ENCODE data around the gene RAB28. TPM values are rescaled to one million over a fixed set of nuclear protein-coding genes. Genes with fewer than 3 reads are reported as not detected.

Gene RAB28
- total RNA-seq, 3 donors from 2014 or later (not counting 1 experiment from before 2014, with no cell fraction given) = 10.2 to 13.1 (median 12.9) TPM

- Histone ChIP-seq H3K27me3 (ENCODE audit: control insufficient read depth, insufficient read depth, low read length) (peaks cover 6% of the 10 kb centered on the region), H3K4me3 (ENCODE audit: low read length) (no peak overlapping the region), H3K9me3 (ENCODE audit: control insufficient read depth, insufficient read depth, low read length) (no peaks in the 10 kb centered on the region), H3K27ac (ENCODE audit: low read length) (no peak overlapping the region), H3K4me1 (ENCODE audit: control insufficient read depth, insufficient read depth, low read length) (no peaks in the 10 kb centered on the region), H3K36me3 (ENCODE audit: control insufficient read depth, insufficient read depth, low read length) (no peaks in the 10 kb centered on the region)
- ATAC-seq (no peak), DNase-seq (no peak)
- no peak overlapping the region for H3K4me3 Mint-ChIP-seq
- WGBS (ENCODE audit: insufficient coverage) = 97% methylated on average over 4 of the region's 5 CpGs
- no peak for TF ChIP-seq CTCF (IDR thresholded peaks at IDR 0.05)
- H3K4me1 Mint-ChIP-seq = no peaks in the 10 kb centered on the region
- intact Hi-C loops (cut with micrococcal nuclease) = no loop called here
- no peaks in the 10 kb centered on the region for H3K36me3 Mint-ChIP-seq
- H3K27ac Mint-ChIP-seq = no peak overlapping the region
- H3K9me3 Mint-ChIP-seq = no peaks in the 10 kb centered on the region
- H3K27me3 Mint-ChIP-seq (ENCODE audit: low read depth in 2 of 2) = peaks cover 28 to 67% of the 10 kb centered on the region in 2 donors
Observed at GRCh38 chr4:13504374-13504773, 20.2 kb upstream of the RAB28 start.

- Histone ChIP-seq H3K36me3 (ENCODE audit: control insufficient read depth, insufficient read depth, low read length) (no peaks in the 10 kb centered on the region), H3K4me1 (ENCODE audit: control insufficient read depth, insufficient read depth, low read length) (no peaks in the 10 kb centered on the region), H3K9me3 (ENCODE audit: control insufficient read depth, insufficient read depth, low read length) (no peaks in the 10 kb centered on the region), H3K27ac (ENCODE audit: low read length) (no peak overlapping the region), H3K4me3 (ENCODE audit: low read length) (no peak overlapping the region), H3K27me3 (ENCODE audit: control insufficient read depth, insufficient read depth, low read length) (peaks cover 16% of the 10 kb centered on the region)
- intact Hi-C loops (cut with micrococcal nuclease) = no loop called here
- H3K27ac Mint-ChIP-seq = no peak overlapping the region
- ATAC-seq (no peak), DNase-seq (no peak)
- H3K4me1 Mint-ChIP-seq = no peaks in the 10 kb centered on the region
- H3K27me3 Mint-ChIP-seq (ENCODE audit: low read depth in 2 of 2) = peaks cover 36 to 75% of the 10 kb centered on the region in 2 donors
- no peak for TF ChIP-seq CTCF (IDR thresholded peaks at IDR 0.05)
- no peaks in the 10 kb centered on the region for H3K36me3 Mint-ChIP-seq
- H3K4me3 Mint-ChIP-seq = no peak overlapping the region
- WGBS (ENCODE audit: insufficient coverage) = no CpG with 5 or more reads among the region's 1 CpG
- no peaks in the 10 kb centered on the region for H3K9me3 Mint-ChIP-seq
Observed at GRCh38 chr4:13498469-13498868, 14.3 kb upstream of the RAB28 start.

GRCh38 chr4:13496605-13497004, 12.5 kb upstream of the RAB28 start:
- H3K27ac Mint-ChIP-seq = no peak overlapping the region
- DNase-seq (no peak), ATAC-seq (no peak)
- no peak overlapping the region for H3K27ac ChIP-seq (ENCODE audit: low read length)
- no peaks in the 10 kb centered on the region for H3K36me3 ChIP-seq (ENCODE audit: control insufficient read depth, insufficient read depth, low read length)
- H3K4me3 ChIP-seq (ENCODE audit: low read length) = no peak overlapping the region
- intact Hi-C loops (cut with micrococcal nuclease) = no loop called here
- H3K27me3 Mint-ChIP-seq (ENCODE audit: low read depth in 2 of 2) = peaks cover 32 to 76% of the 10 kb centered on the region in 2 donors
- no peaks in the 10 kb centered on the region for H3K4me1 Mint-ChIP-seq
- H3K9me3 ChIP-seq (ENCODE audit: control insufficient read depth, insufficient read depth, low read length) = no peaks in the 10 kb centered on the region
- H3K27me3 ChIP-seq (ENCODE audit: control insufficient read depth, insufficient read depth, low read length) = peaks cover 16% of the 10 kb centered on the region
- no peaks in the 10 kb centered on the region for H3K36me3 Mint-ChIP-seq
- H3K9me3 Mint-ChIP-seq = no peaks in the 10 kb centered on the region
- TF ChIP-seq CTCF (IDR thresholded peaks at IDR 0.05) = no peak
- 83% methylated on average over 2 of the region's 2 CpGs for WGBS (ENCODE audit: insufficient coverage)
- no peaks in the 10 kb centered on the region for H3K4me1 ChIP-seq (ENCODE audit: control insufficient read depth, insufficient read depth, low read length)
- H3K4me3 Mint-ChIP-seq = no peak overlapping the region

- peaks cover 28 to 75% of the 10 kb centered on the region in 2 donors for H3K27me3 Mint-ChIP-seq (ENCODE audit: low read depth in 2 of 2)
- ATAC-seq = no peak
- WGBS (ENCODE audit: insufficient coverage) = no CpG with 5 or more reads among the region's 1 CpG
Observed at GRCh38 chr4:13495753-13496152, 11.6 kb upstream of the RAB28 start.

More at GRCh38 chr4:13495753-13496152, 11.6 kb upstream of the RAB28 start:
- no peaks in the 10 kb centered on the region for H3K9me3 Mint-ChIP-seq
- no peaks in the 10 kb centered on the region for H3K36me3 Mint-ChIP-seq
- no peak overlapping the region for H3K4me3 Mint-ChIP-seq
- DNase-seq = no peak
- H3K4me1 Mint-ChIP-seq = no peaks in the 10 kb centered on the region
- H3K27ac ChIP-seq (ENCODE audit: low read length) = no peak overlapping the region
- no peaks in the 10 kb centered on the region for H3K36me3 ChIP-seq (ENCODE audit: control insufficient read depth, insufficient read depth, low read length)
- intact Hi-C loops (cut with micrococcal nuclease) = no loop called here
- no peak for TF ChIP-seq CTCF (IDR thresholded peaks at IDR 0.05)
- H3K4me3 ChIP-seq (ENCODE audit: low read length) = no peak overlapping the region
- H3K27me3 ChIP-seq (ENCODE audit: control insufficient read depth, insufficient read depth, low read length) = peaks cover 12% of the 10 kb centered on the region
- H3K4me1 ChIP-seq (ENCODE audit: control insufficient read depth, insufficient read depth, low read length) = no peaks in the 10 kb centered on the region
- no peaks in the 10 kb centered on the region for H3K9me3 ChIP-seq (ENCODE audit: control insufficient read depth, insufficient read depth, low read length)
- H3K27ac Mint-ChIP-seq = no peak overlapping the region
